AG04450 (cell line): Measurements from ENCODE around the gene ITPK1. TPM values are rescaled to one million over a fixed set of nuclear protein-coding genes. Genes with fewer than 3 reads are reported as not detected.

ENCODE experiments used
- CTCF ChIA-PET: fragments of 300-600, 350-600 bp; formaldehyde crosslinking; extraction: SDS; loops from one replicate; lab custom pipeline; 2022; ENCODE audit warnings: antibody characterized with exemption, inconsistent platforms; lab: Charles Lee
- POLR2A ChIA-PET: fragments of 350-600 bp; formaldehyde crosslinking; extraction: SDS; loops from one replicate; lab custom pipeline; 2021; ENCODE audit warnings: antibody characterized with exemption, inconsistent platforms; lab: Yijun Ruan, JAX
- DNase-seq: peaks from one replicate; pipeline ENCODE4 v3.0.0-alpha.2; 2011; ENCODE audit warnings: low read depth, low spot score
- H3K27ac ChIP-seq: one replicate; pipeline ENCODE4 v1.5.1; 2012; ENCODE audit warnings: low read depth, low read length, control low read depth
- H3K27me3 ChIP-seq: one replicate; pipeline ENCODE4 v1.6.0; 2012; ENCODE audit warnings: low read length; ENCODE audit not compliant: control insufficient read depth, insufficient read depth
- H3K4me3 ChIP-seq: 2 replicates; pipeline ENCODE4 v1.5.1; 2011; ENCODE audit warnings: mild to moderate bottlenecking, low read depth, low read length, control low read depth
- H3K9me3 ChIP-seq: 2 replicates; pipeline ENCODE4 v1.5.1; 2012; ENCODE audit warnings: low read length; ENCODE audit not compliant: control insufficient read depth, insufficient read depth
- CTCF ChIP-seq: IDR thresholded peaks from 2 replicates; pipeline ENCODE4 v1.5.1; 2011; ENCODE audit warnings: low read depth, low read length, control low read depth, inconsistent platforms
- polyA plus RNA-seq: library from polyadenylated mRNA; depleted of rRNA; stranded (reverse); fragments of >200 nt; gene quantifications from 2 replicates; pipeline ENCODE4 v1.2.3, GENCODE V29; 2011

Gene ITPK1
- polyA plus RNA-seq, 1 experiment, result 13.6 TPM

DNA sequence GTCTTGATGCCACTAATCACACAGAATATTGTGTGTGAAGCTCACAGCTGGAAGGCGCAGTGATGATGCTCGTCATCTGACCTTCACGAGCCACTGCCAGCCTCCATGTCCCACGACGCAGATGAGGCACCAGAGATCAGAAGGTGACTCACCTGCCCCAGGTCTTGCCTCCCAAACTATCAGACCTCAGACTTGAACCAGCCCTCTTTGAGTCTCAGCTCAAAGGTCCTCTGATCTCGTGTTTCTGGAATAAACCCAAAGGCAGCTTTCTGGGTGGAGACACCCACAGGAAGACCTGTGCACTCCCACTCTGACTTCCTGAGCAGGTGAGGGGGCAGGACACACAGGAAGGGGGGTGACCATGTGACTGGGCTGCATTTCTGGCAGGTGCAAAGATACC lies 212.4 kb downstream of the ITPK1 start:
- Histone ChIP-seq H3K4me3 (no peak overlapping the region), H3K9me3 (no peaks in the 10 kb centered on the region), H3K27me3 (peaks cover 7% of the 10 kb centered on the region), H3K27ac (no peak overlapping the region)
- ChIA-PET CTCF (no interaction called here), POLR2A (no interaction called here)
- no peak for DNase-seq
- TF ChIP-seq CTCF, result no peak

- Histone ChIP-seq H3K4me3 (no peak overlapping the region), H3K27ac (no peak overlapping the region), H3K9me3 (no peaks in the 10 kb centered on the region), H3K27me3 (peaks cover 7% of the 10 kb centered on the region)
- no peak for TF ChIP-seq CTCF
- ChIA-PET CTCF (no interaction called here), POLR2A (no interaction called here)
- DNase-seq, result no peak
Measured at GRCh38 chr14:92902726-92903125, 213.0 kb downstream of the ITPK1 start.

- CTCF ChIA-PET, result interaction anchor here (0.7 kb wide), 2 partner anchors 318 to 1155 kb away, joined by 6 read pairs; no protein-coding TSS in a partner anchor
- DNase-seq, result no peak
- TF ChIP-seq CTCF, result no peak
- no peak overlapping the region for H3K4me3 ChIP-seq
- no peak overlapping the region for H3K27ac ChIP-seq
- H3K9me3 ChIP-seq, result no peaks in the 10 kb centered on the region
- POLR2A ChIA-PET, result no interaction called here
- peaks cover 7% of the 10 kb centered on the region for H3K27me3 ChIP-seq
Measured at GRCh38 chr14:92902191-92902590, 213.5 kb downstream of the ITPK1 start.

GRCh38 chr14:92900660-92901059 lies 215.1 kb downstream of the ITPK1 start:
- Histone ChIP-seq H3K27ac (no peak overlapping the region), H3K4me3 (no peak overlapping the region), H3K27me3 (peaks cover 8% of the 10 kb centered on the region), H3K9me3 (no peaks in the 10 kb centered on the region)
- ChIA-PET POLR2A (no interaction called here), CTCF (no interaction called here)
- no peak for TF ChIP-seq CTCF
- no peak for DNase-seq

DNA sequence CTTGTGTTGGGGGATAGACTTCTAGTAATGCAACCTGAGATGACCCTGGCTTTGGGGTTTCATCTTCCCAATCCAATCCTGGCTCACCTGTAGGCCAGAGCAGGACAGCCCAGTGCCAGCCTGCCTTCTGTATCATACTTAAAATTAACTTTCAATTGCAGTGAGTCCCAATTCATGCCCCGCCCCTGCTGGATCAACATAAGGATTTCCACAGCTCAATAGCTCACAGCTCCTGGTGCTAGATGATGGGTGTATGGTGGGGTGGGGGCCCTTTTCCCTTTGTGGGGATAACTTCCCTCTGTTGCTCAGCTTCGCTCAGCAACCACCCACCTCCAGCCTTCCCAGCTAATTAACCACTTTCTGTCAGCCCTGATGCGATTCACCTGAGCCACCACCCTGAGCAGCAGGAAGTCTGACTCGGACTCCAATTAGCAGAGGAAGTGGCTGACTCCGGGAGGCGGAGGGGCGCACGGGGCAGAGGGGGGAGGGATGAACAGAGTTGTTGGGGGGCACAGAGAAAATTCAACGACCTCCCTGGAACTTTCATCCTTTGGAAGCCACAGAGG lies 217.1 kb downstream of the ITPK1 start:
- ChIA-PET POLR2A (no interaction called here), CTCF (interaction anchor here (0.7 kb wide), 1 partner anchor 32 kb away, joined by 3 read pairs; no protein-coding TSS in a partner anchor)
- H3K4me3 ChIP-seq, result no peak overlapping the region
- H3K27ac ChIP-seq, result no peak overlapping the region
- no peak for TF ChIP-seq CTCF
- peaks cover 7% of the 10 kb centered on the region for H3K27me3 ChIP-seq
- H3K9me3 ChIP-seq, result no peaks in the 10 kb centered on the region
- DNase-seq, result no peak
